Memory B cell (primary cell): ENCODE data around the gene FOXE1.

Source experiments
- ATAC-seq: fragments of 150-1000 bp; cut with Tn5 transposase; 2 replicates; pipeline ENCODE4 v1.10.0; 2021; ENCODE audit warnings: low read depth, mild to moderate bottlenecking, moderate library complexity
- DNase-seq, 2 donors: peaks; one replicate each; pipeline ENCODE4 v3.0.0; 2022; ENCODE audit warnings: low spot score in 2 of 2
- H3K27ac Mint-ChIP-seq: one replicate; pipeline ENCODE4 v1.8.0; 2022; ENCODE audit warnings: mild to moderate bottlenecking, moderate library complexity, mixed read lengths
- H3K27me3 Mint-ChIP-seq: one replicate; pipeline ENCODE4 v1.8.0; 2022; ENCODE audit warnings: mixed read lengths
- H3K36me3 Mint-ChIP-seq: one replicate; pipeline ENCODE4 v1.8.0; 2022; ENCODE audit warnings: mild to moderate bottlenecking, mixed read lengths
- H3K4me1 Mint-ChIP-seq: one replicate; pipeline ENCODE4 v1.8.0; 2022; ENCODE audit warnings: mixed read lengths
- H3K4me3 Mint-ChIP-seq: one replicate; pipeline ENCODE4 v1.8.0; 2022; ENCODE audit warnings: mild to moderate bottlenecking, moderate library complexity, mixed read lengths
- H3K9me3 Mint-ChIP-seq: one replicate; pipeline ENCODE4 v1.8.0; 2022; ENCODE audit warnings: mixed read lengths

Gene FOXE1

GRCh38 chr9:97895695-97896332 lies 42.8 kb downstream of the FOXE1 start:
- DNase-seq = no peak
- peaks cover 7% of the 10 kb centered on the region for H3K9me3 Mint-ChIP-seq
- H3K4me3 Mint-ChIP-seq = no peak overlapping the region
- H3K27me3 Mint-ChIP-seq = no peaks in the 10 kb centered on the region
- peaks cover 37% of the 10 kb centered on the region for H3K36me3 Mint-ChIP-seq
- H3K4me1 Mint-ChIP-seq = peaks cover under 1% of the 10 kb centered on the region
- ATAC-seq = no peak
- no peak overlapping the region for H3K27ac Mint-ChIP-seq

- no peak overlapping the region for H3K4me3 Mint-ChIP-seq
- H3K36me3 Mint-ChIP-seq = peaks cover 27% of the 10 kb centered on the region
- H3K9me3 Mint-ChIP-seq = no peaks in the 10 kb centered on the region
- ATAC-seq = no peak
- DNase-seq = no peak
- H3K27me3 Mint-ChIP-seq = no peaks in the 10 kb centered on the region
- H3K4me1 Mint-ChIP-seq = peaks cover 13% of the 10 kb centered on the region
- no peak overlapping the region for H3K27ac Mint-ChIP-seq
Observed at GRCh38 chr9:97900103-97900737, 47.2 kb downstream of the FOXE1 start.

- peak; percentile 35 for ATAC-seq
- no peak overlapping the region for H3K4me3 Mint-ChIP-seq
- peaks cover 19% of the 10 kb centered on the region for H3K36me3 Mint-ChIP-seq
- no peak for DNase-seq
- H3K4me1 Mint-ChIP-seq = peaks cover 14% of the 10 kb centered on the region
- H3K9me3 Mint-ChIP-seq = no peaks in the 10 kb centered on the region
- H3K27me3 Mint-ChIP-seq = no peaks in the 10 kb centered on the region
- H3K27ac Mint-ChIP-seq = peak overlapping the region; percentile 62
Observed at GRCh38 chr9:97900738-97901565, 47.9 kb downstream of the FOXE1 start.

GRCh38 chr9:97903177-97903576 lies 50.2 kb downstream of the FOXE1 start:
- ATAC-seq (no peak), DNase-seq (no peak)
- Mint-ChIP-seq H3K9me3 (no peaks in the 10 kb centered on the region), H3K36me3 (peaks cover 13% of the 10 kb centered on the region), H3K27ac (no peak overlapping the region), H3K4me1 (peaks cover 22% of the 10 kb centered on the region), H3K4me3 (no peak overlapping the region), H3K27me3 (no peaks in the 10 kb centered on the region)

GRCh38 chr9:97904725-97905124 lies 51.7 kb downstream of the FOXE1 start:
- Mint-ChIP-seq H3K27ac (peak overlapping the region; percentile 68), H3K4me3 (no peak overlapping the region)
- DNase-seq = no peak

GRCh38 chr9:97905228-97905627 lies 52.2 kb downstream of the FOXE1 start:
- Mint-ChIP-seq H3K4me3 (peak overlapping the region; percentile 14), H3K27me3 (no peaks in the 10 kb centered on the region), H3K36me3 (peaks cover 15% of the 10 kb centered on the region), H3K9me3 (no peaks in the 10 kb centered on the region), H3K27ac (peak overlapping the region; percentile 68), H3K4me1 (peaks cover 29% of the 10 kb centered on the region)
- no peak for ATAC-seq
- DNase-seq = no peak

More at GRCh38 chr9:97904725-97905124, 51.7 kb downstream of the FOXE1 start:
- Mint-ChIP-seq H3K36me3 (peaks cover 11% of the 10 kb centered on the region), H3K4me1 (peaks cover 26% of the 10 kb centered on the region), H3K27me3 (no peaks in the 10 kb centered on the region), H3K9me3 (no peaks in the 10 kb centered on the region)
- no peak for ATAC-seq
